ENCODE data around the gene PCED1A. TPM values are rescaled to one million over a fixed set of nuclear protein-coding genes. Genes with fewer than 3 reads are reported as not detected.

PCED1A gene
- total and polyA plus RNA-seq, 4 donors: 6.8 to 13.4 (median 13.0) TPM

- Histone ChIP-seq H3K36me3 (ENCODE audit: control insufficient read depth in 4 of 4, insufficient read depth in 3 of 4, low read depth in 1 of 4, low read length in 3 of 4) (no peaks in the 10 kb centered on the region), H3K27ac (ENCODE audit: low read depth in 1 of 2, low read length in 2 of 2) (no peak overlapping the region), H3K27me3 (ENCODE audit: control insufficient read depth in 4 of 4, insufficient read depth in 4 of 4, low read length in 3 of 4) (peaks cover 0 to 6% (median 1%) of the 10 kb centered on the region in 4 donors), H3K4me1 (ENCODE audit: control insufficient read depth in 4 of 4, insufficient read depth in 4 of 4, low read length in 3 of 4) (peaks cover 0 to 4% (median 3%) of the 10 kb centered on the region in 4 donors), H3K9me3 (ENCODE audit: control insufficient read depth in 4 of 4, low read length in 3 of 4) (no peaks in the 10 kb centered on the region), H3K9ac (ENCODE audit: low read depth in 1 of 2, low read length in 2 of 2) (no peak overlapping the region), H3K4me3 (ENCODE audit: low read depth in 1 of 3, low read length in 3 of 3) (no peak overlapping the region)
- TF ChIP-seq EGR1 (IDR thresholded peaks at IDR 0.05; ENCODE audit: low read depth in 2 of 2): no peak
- 83% methylated on average over 11 of the region's 11 CpGs for WGBS
- no peak for DNase-seq (ENCODE audit: low spot score)
Observed at GRCh38 chr20:2794866-2795447, 45.5 kb downstream of the PCED1A start.

- no peaks in the 10 kb centered on the region for H3K9me3 ChIP-seq (ENCODE audit: control insufficient read depth in 4 of 4, low read length in 3 of 4)
- no peak overlapping the region for H3K27ac ChIP-seq (ENCODE audit: low read depth in 1 of 2, low read length in 2 of 2)
- DNase-seq (ENCODE audit: low spot score): no peak
- 86% methylated on average over 23 of the region's 23 CpGs for WGBS
- H3K27me3 ChIP-seq (ENCODE audit: control insufficient read depth in 4 of 4, insufficient read depth in 4 of 4, low read length in 3 of 4): peaks cover 0 to 6% (median 1%) of the 10 kb centered on the region in 4 donors
- TF ChIP-seq SP1 (IDR thresholded peaks at IDR 0.05) (no peak), RXRA (IDR thresholded peaks at IDR 0.05) (no peak), HNF4G (IDR thresholded peaks at IDR 0.05) (no peak), NR2F2 (IDR thresholded peaks at IDR 0.05) (no peak), JUND (IDR thresholded peaks at IDR 0.05) (no peak), HNF4A (conservative IDR thresholded peaks at IDR 0.05) (no peak), ATF3 (IDR thresholded peaks at IDR 0.05) (no peak)
- H3K36me3 ChIP-seq (ENCODE audit: control insufficient read depth in 4 of 4, insufficient read depth in 3 of 4, low read depth in 1 of 4, low read length in 3 of 4): no peaks in the 10 kb centered on the region
- H3K9ac ChIP-seq (ENCODE audit: low read depth in 1 of 2, low read length in 2 of 2): no peak overlapping the region
- no peaks in the 10 kb centered on the region for H3K4me1 ChIP-seq (ENCODE audit: control insufficient read depth in 4 of 4, insufficient read depth in 4 of 4, low read length in 3 of 4)
- H3K4me3 ChIP-seq (ENCODE audit: low read depth in 1 of 3, low read length in 3 of 3): no peak overlapping the region
Observed at GRCh38 chr20:2794202-2794748, 46.2 kb downstream of the PCED1A start.

GRCh38 chr20:2793471-2793870, 47.0 kb downstream of the PCED1A start:
- H3K4me3 ChIP-seq (ENCODE audit: low read depth in 1 of 3, low read length in 3 of 3): no peak overlapping the region
- no peak overlapping the region for H3K9ac ChIP-seq (ENCODE audit: low read depth in 1 of 2, low read length in 2 of 2)
- peaks cover 0 to 6% (median 1%) of the 10 kb centered on the region in 4 donors for H3K27me3 ChIP-seq (ENCODE audit: control insufficient read depth in 4 of 4, insufficient read depth in 4 of 4, low read length in 3 of 4)
- DNase-seq (ENCODE audit: low spot score): no peak
- WGBS: 89% methylated on average over 6 of the region's 6 CpGs
- H3K4me1 ChIP-seq (ENCODE audit: control insufficient read depth in 4 of 4, insufficient read depth in 4 of 4, low read length in 3 of 4): no peaks in the 10 kb centered on the region
- no peaks in the 10 kb centered on the region for H3K36me3 ChIP-seq (ENCODE audit: control insufficient read depth in 4 of 4, insufficient read depth in 3 of 4, low read depth in 1 of 4, low read length in 3 of 4)
- TF ChIP-seq SP1 (IDR thresholded peaks at IDR 0.05) (no peak), TAF1 (conservative IDR thresholded peaks at IDR 0.05) (no peak), GABPA (IDR thresholded peaks at IDR 0.05 in 1 of 2, conservative IDR thresholded peaks at IDR 0.05 in 1 of 2) (no peak), YY1 (IDR thresholded peaks at IDR 0.05) (no peak), MAX (IDR thresholded peaks at IDR 0.05) (no peak), RXRA (IDR thresholded peaks at IDR 0.05) (no peak)
- H3K9me3 ChIP-seq (ENCODE audit: control insufficient read depth in 4 of 4, low read length in 3 of 4): no peaks in the 10 kb centered on the region
- H3K27ac ChIP-seq (ENCODE audit: low read depth in 1 of 2, low read length in 2 of 2): no peak overlapping the region

Other genes starting within 250 kb of the PCED1A start
- 10 to 100 TPM; 51.7 to 63.7 TPM for gene NOP56, start 188.0 kb downstream of the PCED1A start, total RNA-seq
- gene NOP56, start 188.0 kb downstream of the PCED1A start, polyA plus RNA-seq: 10 to 100 TPM; 34.2 to 41.4 TPM
- 10 to 100 TPM; 34.3 to 68.6 TPM for gene IDH3B, start 176.4 kb downstream of the PCED1A start, total RNA-seq
- gene IDH3B, start 176.4 kb downstream of the PCED1A start, polyA plus RNA-seq: 10 to 100 TPM; 49.3 to 56.2 TPM
- gene EBF4, start 147.9 kb downstream of the PCED1A start, total RNA-seq: 1 to 10 TPM; 2.3 to 3.2 TPM
- gene EBF4, start 147.9 kb downstream of the PCED1A start, polyA plus RNA-seq: 1 to 10 TPM; 2.6 to 4.0 TPM
- 1 to 10 TPM in 1 of 2 donors, under 1 TPM in 1; 0.08 to 5.5 TPM for gene CPXM1, start 40.0 kb downstream of the PCED1A start, total RNA-seq
- under 1 TPM; 0.10 to 0.23 TPM for gene CPXM1, start 40.0 kb downstream of the PCED1A start, polyA plus RNA-seq
- gene C20orf141, start 25.7 kb downstream of the PCED1A start, total RNA-seq: not detected
- not detected for gene C20orf141, start 25.7 kb downstream of the PCED1A start, polyA plus RNA-seq
- gene TMEM239, start 24.3 kb downstream of the PCED1A start, total RNA-seq: not detected
- not detected for gene TMEM239, start 24.3 kb downstream of the PCED1A start, polyA plus RNA-seq
- 10 to 100 TPM; 16.7 to 24.3 TPM for gene VPS16, start 90 bp upstream of the PCED1A start, total RNA-seq
- 10 to 100 TPM; 14.5 to 15.6 TPM for gene VPS16, start 90 bp upstream of the PCED1A start, polyA plus RNA-seq
- gene PTPRA, start 32.8 kb upstream of the PCED1A start, total RNA-seq: 10 to 100 TPM; 20.7 to 24.3 TPM
- 10 to 100 TPM in 1 of 2 donors, 1 to 10 TPM in 1; 8.7 to 10.7 TPM for gene PTPRA, start 32.8 kb upstream of the PCED1A start, polyA plus RNA-seq
- under 1 TPM in 1 of 2 donors, not detected in 1; 0.25 TPM for gene GNRH2, start 203.0 kb upstream of the PCED1A start, total RNA-seq
- gene GNRH2, start 203.0 kb upstream of the PCED1A start, polyA plus RNA-seq: under 1 TPM; 0.44 to 0.58 TPM
- gene MRPS26, start 205.4 kb upstream of the PCED1A start, total RNA-seq: 10 to 100 TPM; 26.9 to 29.1 TPM
- 10 to 100 TPM; 51.5 to 65.2 TPM for gene MRPS26, start 205.4 kb upstream of the PCED1A start, polyA plus RNA-seq
- gene OXT, start 231.0 kb upstream of the PCED1A start, total RNA-seq: 1 to 10 TPM in 1 of 2 donors, under 1 TPM in 1; 0.75 to 6.5 TPM
- gene OXT, start 231.0 kb upstream of the PCED1A start, polyA plus RNA-seq: 10 to 100 TPM in 1 of 2 donors, 1 to 10 TPM in 1; 2.0 to 41.6 TPM
- gene AVP, start 244.1 kb upstream of the PCED1A start, total RNA-seq: not detected
- 1 to 10 TPM in 1 of 2 donors, not detected in 1; 2.5 TPM for gene AVP, start 244.1 kb upstream of the PCED1A start, polyA plus RNA-seq

Measured in liver (tissue), 9 donors.